Aorta (tissue), 5 donors: ENCODE measurements around the gene DNAJC8. TPM values are rescaled to one million over a fixed set of nuclear protein-coding genes. Genes with fewer than 3 reads are reported as not detected.

Source experiments
- ATAC-seq: fragments of 200-7000 bp; cut with Tn5 transposase; one replicate; pipeline ENCODE4 v1.9.1; 2022; ENCODE audit warnings: moderate library complexity; ENCODE audit not compliant: low FRiP score
- DNase-seq, 2 donors: peaks; one replicate each; pipeline ENCODE4 v3.0.0-alpha.2; 2020
- H3K27ac ChIP-seq, 2 donors: one replicate each; pipeline ENCODE4 v1.5.1; 2013; ENCODE audit warnings: low read length in 2 of 2, mild to moderate bottlenecking in 2 of 2, moderate library complexity in 2 of 2, control low read depth in 1 of 2, inconsistent platforms in 1 of 2, low read depth in 1 of 2
- H3K27me3 ChIP-seq, 2 donors: one replicate each; pipeline ENCODE4 v1.6.1; 2013; ENCODE audit warnings: control low read depth in 1 of 2, low read length in 1 of 2, mild to moderate bottlenecking in 1 of 2, moderate library complexity in 1 of 2; ENCODE audit not compliant: insufficient read depth in 2 of 2, control insufficient read depth in 1 of 2
- H3K36me3 ChIP-seq, 2 donors: one replicate each; pipeline ENCODE4 v1.6.1; 2013; ENCODE audit warnings: control low read depth in 1 of 2, low read length in 1 of 2, mild to moderate bottlenecking in 1 of 2; ENCODE audit not compliant: insufficient read depth in 2 of 2, control insufficient read depth in 1 of 2
- H3K4me1 ChIP-seq, 2 donors: one replicate each; pipeline ENCODE4 v1.6.1; 2013; ENCODE audit warnings: low read length in 2 of 2, control low read depth in 1 of 2, mild to moderate bottlenecking in 1 of 2, moderate library complexity in 1 of 2; ENCODE audit not compliant: insufficient read depth in 2 of 2, control insufficient read depth in 1 of 2
- H3K4me3 ChIP-seq, 2 donors: one replicate each; pipeline ENCODE4 v1.5.1; 2013; ENCODE audit warnings: low read length in 2 of 2, control low read depth in 1 of 2, mild to moderate bottlenecking in 1 of 2
- H3K9me3 ChIP-seq: one replicate; pipeline ENCODE4 v1.6.1; 2013; ENCODE audit warnings: mild to moderate bottlenecking, low read length; ENCODE audit not compliant: control insufficient read depth
- WGBS, 2 donors: extraction: QIAGEN DNeasy Blood & Tissue Kit; methylation state at CpG; one replicate each; pipeline ENCODE4 v1.1.7; 2013; 5-methylcytosine and 5-hydroxymethylcytosine counted together
- intact Hi-C, 2 donors: fragments of 100-400 bp; cut with DNase I; formaldehyde crosslinking; loops; one replicate each; pipeline versions ENCODE4 v1.14.2 to v1.15.0; 2022
- polyA plus RNA-seq, 2 donors: library from polyadenylated mRNA; stranded (reverse); fragments of 200-250 nt; gene quantifications; one replicate each; pipeline ENCODE4 v1.2.3, GENCODE V29; 2013
- total RNA-seq, 2 donors: library from RNA; stranded (reverse); fragmentation: NEBNext Ultra II Directional; extraction: Animal tissue kit (Norgen Biotek cat#: 25700); gene quantifications; one replicate each; pipeline ENCODE4 v1.2.1, GENCODE V29; 2021
- donor health status: healthy with polysubstance abuse.
- donor health status: Bipolar disorder and iron deficiency.
- donor health status: DM: no; HTN: no; CAD: no.
- donor health status: DM: no; HTN: no; CAD: no.
- donor health status: DM: yes; HTN: yes; CAD: no.

DNAJC8 gene
- total and polyA plus RNA-seq, 4 donors, result 66.4 to 111 (median 73.8) TPM

GRCh38 chr1:28197682-28198415 is 35.0 kb downstream of the DNAJC8 start:
- no peaks in the 10 kb centered on the region for H3K9me3 ChIP-seq
- H3K36me3 ChIP-seq, result peaks cover 0 to 11% of the 10 kb centered on the region in 2 donors
- ATAC-seq (no peak), DNase-seq (no peak)
- no peaks in the 10 kb centered on the region for H3K4me1 ChIP-seq
- no peak overlapping the region for H3K27ac ChIP-seq
- intact Hi-C loops, result no loop called here
- no peaks in the 10 kb centered on the region for H3K27me3 ChIP-seq
- 88 to 91% methylated on average over 12 of the region's 12 CpGs for WGBS, 2 donors
- H3K4me3 ChIP-seq, result no peak overlapping the region

GRCh38 chr1:28196330-28196729 is 36.5 kb downstream of the DNAJC8 start:
- ATAC-seq (no peak), DNase-seq (no peak)
- intact Hi-C loops, result no loop called here
- Histone ChIP-seq H3K9me3 (no peaks in the 10 kb centered on the region), H3K36me3 (peaks cover 0 to 9% of the 10 kb centered on the region in 2 donors), H3K4me1 (no peaks in the 10 kb centered on the region), H3K27me3 (no peaks in the 10 kb centered on the region), H3K27ac (no peak overlapping the region), H3K4me3 (no peak overlapping the region)
- 62 to 78% methylated on average over 3 of the region's 3 CpGs for WGBS, 2 donors

GRCh38 chr1:28195780-28196179 is 37.0 kb downstream of the DNAJC8 start:
- H3K36me3 ChIP-seq, result peaks cover 0 to 9% of the 10 kb centered on the region in 2 donors
- no peak for ATAC-seq
- H3K4me3 ChIP-seq, result no peak overlapping the region
- H3K27ac ChIP-seq, result no peak overlapping the region
- H3K4me1 ChIP-seq, result no peaks in the 10 kb centered on the region
- H3K27me3 ChIP-seq, result no peaks in the 10 kb centered on the region
- DNase-seq, result no peak
- 93 to 100% methylated on average over 1 of the region's 1 CpG for WGBS, 2 donors
- H3K9me3 ChIP-seq, result no peaks in the 10 kb centered on the region
- intact Hi-C loops, result no loop called here

GRCh38 chr1:28194326-28195035 is 38.3 kb downstream of the DNAJC8 start:
- ATAC-seq, result no peak
- 71 to 78% methylated on average over 8 of the region's 8 CpGs for WGBS, 2 donors
- Histone ChIP-seq H3K4me3 (no peak overlapping the region), H3K4me1 (no peaks in the 10 kb centered on the region), H3K36me3 (peaks cover 0 to 1% of the 10 kb centered on the region in 2 donors), H3K9me3 (no peaks in the 10 kb centered on the region), H3K27ac (no peak overlapping the region), H3K27me3 (no peaks in the 10 kb centered on the region)
- no peak for DNase-seq
- intact Hi-C loops, result no loop called here

- Histone ChIP-seq H3K36me3 (no peaks in the 10 kb centered on the region), H3K27me3 (no peaks in the 10 kb centered on the region), H3K27ac (no peak overlapping the region), H3K9me3 (no peaks in the 10 kb centered on the region), H3K4me3 (no peak overlapping the region), H3K4me1 (no peaks in the 10 kb centered on the region)
- 79 to 85% methylated on average over 8 of the region's 8 CpGs for WGBS, 2 donors
- intact Hi-C loops, result no loop called here
- ATAC-seq (no peak), DNase-seq (no peak)
Observed at GRCh38 chr1:28193701-28194161, 39.1 kb downstream of the DNAJC8 start.

- WGBS, 2 donors, result 60 to 63% methylated on average over 12 of the region's 12 CpGs
- ATAC-seq (no peak), DNase-seq (no peak)
- intact Hi-C loops, result no loop called here
- H3K4me3 ChIP-seq, result no peak overlapping the region
- no peaks in the 10 kb centered on the region for H3K36me3 ChIP-seq
- no peaks in the 10 kb centered on the region for H3K27me3 ChIP-seq
- H3K9me3 ChIP-seq, result no peaks in the 10 kb centered on the region
- no peaks in the 10 kb centered on the region for H3K4me1 ChIP-seq
- H3K27ac ChIP-seq, result no peak overlapping the region
Observed at GRCh38 chr1:28190996-28191645, 41.7 kb downstream of the DNAJC8 start.

GRCh38 chr1:28190337-28190979 is 42.4 kb downstream of the DNAJC8 start:
- ATAC-seq (no peak), DNase-seq (no peak)
- Histone ChIP-seq H3K27ac (no peak overlapping the region), H3K9me3 (no peaks in the 10 kb centered on the region), H3K4me1 (no peaks in the 10 kb centered on the region), H3K4me3 (no peak overlapping the region), H3K27me3 (no peaks in the 10 kb centered on the region), H3K36me3 (no peaks in the 10 kb centered on the region)
- intact Hi-C loops, result no loop called here
- WGBS, 2 donors, result 53 to 61% methylated on average over 3 of the region's 3 CpGs

- Histone ChIP-seq H3K4me3 (no peak overlapping the region), H3K36me3 (no peaks in the 10 kb centered on the region), H3K27me3 (no peaks in the 10 kb centered on the region), H3K27ac (no peak overlapping the region), H3K4me1 (no peaks in the 10 kb centered on the region), H3K9me3 (no peaks in the 10 kb centered on the region)
- intact Hi-C loops, result no loop called here
- DNase-seq, result no peak
- 75 to 87% methylated on average over 1 of the region's 1 CpG for WGBS, 2 donors
- no peak for ATAC-seq
Observed at GRCh38 chr1:28185071-28185470, 47.8 kb downstream of the DNAJC8 start.
